ENCODE results near the gene TMEM178B. TPM values are rescaled to one million over a fixed set of nuclear protein-coding genes. Genes with fewer than 3 reads are reported as not detected.

TMEM178B gene
- polyA plus RNA-seq, 1 experiment, result 0.01 TPM

GRCh38 chr7:141286522-141286921 is 212.7 kb downstream of the TMEM178B start:
- H3K9me3 ChIP-seq (ENCODE audit: control insufficient read depth, insufficient read depth, low read length), result peaks cover 18% of the 10 kb centered on the region
- ChIA-PET POLR2A (no interaction called here), CTCF (no interaction called here)
- no peak for DNase-seq (ENCODE audit: low read depth, low spot score)
- TF ChIP-seq, protein P1, sequence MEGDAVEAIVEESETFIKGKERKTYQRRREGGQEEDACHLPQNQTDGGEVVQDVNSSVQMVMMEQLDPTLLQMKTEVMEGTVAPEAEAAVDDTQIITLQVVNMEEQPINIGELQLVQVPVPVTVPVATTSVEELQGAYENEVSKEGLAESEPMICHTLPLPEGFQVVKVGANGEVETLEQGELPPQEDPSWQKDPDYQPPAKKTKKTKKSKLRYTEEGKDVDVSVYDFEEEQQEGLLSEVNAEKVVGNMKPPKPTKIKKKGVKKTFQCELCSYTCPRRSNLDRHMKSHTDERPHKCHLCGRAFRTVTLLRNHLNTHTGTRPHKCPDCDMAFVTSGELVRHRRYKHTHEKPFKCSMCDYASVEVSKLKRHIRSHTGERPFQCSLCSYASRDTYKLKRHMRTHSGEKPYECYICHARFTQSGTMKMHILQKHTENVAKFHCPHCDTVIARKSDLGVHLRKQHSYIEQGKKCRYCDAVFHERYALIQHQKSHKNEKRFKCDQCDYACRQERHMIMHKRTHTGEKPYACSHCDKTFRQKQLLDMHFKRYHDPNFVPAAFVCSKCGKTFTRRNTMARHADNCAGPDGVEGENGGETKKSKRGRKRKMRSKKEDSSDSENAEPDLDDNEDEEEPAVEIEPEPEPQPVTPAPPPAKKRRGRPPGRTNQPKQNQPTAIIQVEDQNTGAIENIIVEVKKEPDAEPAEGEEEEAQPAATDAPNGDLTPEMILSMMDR (IDR thresholded peaks at IDR 0.05; ENCODE audit: low read depth, low read length), result no peak
- no peak overlapping the region for H3K4me3 ChIP-seq (ENCODE audit: low read depth, low read length)
- no peak overlapping the region for H3K27ac ChIP-seq (ENCODE audit: low read depth, low read length)
- no peaks in the 10 kb centered on the region for H3K27me3 ChIP-seq (ENCODE audit: control insufficient read depth, insufficient read depth, low read length)

DNA sequence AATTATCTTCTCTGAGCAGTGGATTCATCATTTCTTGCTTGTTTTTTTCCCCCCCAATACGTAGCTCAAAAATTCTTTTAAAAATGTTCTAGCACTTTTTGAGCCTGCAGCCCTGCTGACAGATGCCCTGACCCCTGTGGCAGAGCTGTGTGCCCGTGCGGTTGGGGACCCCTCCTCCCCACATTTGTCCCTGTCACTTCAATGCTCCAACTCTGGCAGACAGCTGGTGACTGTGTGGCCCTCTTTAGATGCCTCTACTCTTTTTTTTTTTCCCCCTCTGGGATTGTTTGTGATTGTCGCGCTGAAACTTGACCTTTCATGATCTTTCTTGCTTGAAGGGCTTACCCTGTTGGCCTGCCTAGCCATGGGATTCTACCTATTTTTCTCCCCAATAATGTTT is 214.1 kb downstream of the TMEM178B start:
- ChIA-PET POLR2A (no interaction called here), CTCF (no interaction called here)
- no peaks in the 10 kb centered on the region for H3K27me3 ChIP-seq (ENCODE audit: control insufficient read depth, insufficient read depth, low read length)
- no peak overlapping the region for H3K4me3 ChIP-seq (ENCODE audit: low read depth, low read length)
- TF ChIP-seq, protein P1 (IDR thresholded peaks at IDR 0.05; ENCODE audit: low read depth, low read length), result no peak
- peaks cover 21% of the 10 kb centered on the region for H3K9me3 ChIP-seq (ENCODE audit: control insufficient read depth, insufficient read depth, low read length)
- no peak for DNase-seq (ENCODE audit: low read depth, low spot score)
- no peak overlapping the region for H3K27ac ChIP-seq (ENCODE audit: low read depth, low read length)

GRCh38 chr7:141288626-141289025 is 214.8 kb downstream of the TMEM178B start:
- H3K9me3 ChIP-seq (ENCODE audit: control insufficient read depth, insufficient read depth, low read length), result peaks cover 21% of the 10 kb centered on the region
- TF ChIP-seq, protein P1 (IDR thresholded peaks at IDR 0.05; ENCODE audit: low read depth, low read length), result no peak
- H3K27me3 ChIP-seq (ENCODE audit: control insufficient read depth, insufficient read depth, low read length), result no peaks in the 10 kb centered on the region
- DNase-seq (ENCODE audit: low read depth, low spot score), result no peak
- ChIA-PET POLR2A (no interaction called here), CTCF (no interaction called here)
- H3K27ac ChIP-seq (ENCODE audit: low read depth, low read length), result no peak overlapping the region
- H3K4me3 ChIP-seq (ENCODE audit: low read depth, low read length), result no peak overlapping the region

DNA sequence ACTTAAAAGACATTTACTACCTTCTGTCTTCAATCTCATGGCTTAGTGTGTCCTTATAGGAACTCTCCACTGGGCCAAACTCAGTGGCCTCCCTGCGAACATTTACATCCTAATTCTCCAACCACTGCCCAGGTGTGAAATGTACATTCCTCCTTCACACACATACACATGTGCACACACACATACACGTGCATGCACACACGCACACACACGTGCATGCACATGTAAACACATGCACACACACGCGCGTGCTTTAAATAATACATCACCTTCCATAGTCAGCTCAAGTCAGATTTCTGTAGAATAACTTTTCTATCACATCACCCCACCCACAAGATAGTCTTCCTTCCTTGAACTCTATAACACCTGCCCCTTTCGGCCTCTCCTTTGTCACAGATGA is 216.5 kb downstream of the TMEM178B start:
- H3K9me3 ChIP-seq (ENCODE audit: control insufficient read depth, insufficient read depth, low read length), result peaks cover 31% of the 10 kb centered on the region
- no peak overlapping the region for H3K4me3 ChIP-seq (ENCODE audit: low read depth, low read length)
- no peaks in the 10 kb centered on the region for H3K27me3 ChIP-seq (ENCODE audit: control insufficient read depth, insufficient read depth, low read length)
- CTCF ChIA-PET, result no interaction called here
- no peak overlapping the region for H3K27ac ChIP-seq (ENCODE audit: low read depth, low read length)
- POLR2A ChIA-PET, result no interaction called here
- TF ChIP-seq, protein P1 (IDR thresholded peaks at IDR 0.05; ENCODE audit: low read depth, low read length), result no peak
- no peak for DNase-seq (ENCODE audit: low read depth, low spot score)

DNA sequence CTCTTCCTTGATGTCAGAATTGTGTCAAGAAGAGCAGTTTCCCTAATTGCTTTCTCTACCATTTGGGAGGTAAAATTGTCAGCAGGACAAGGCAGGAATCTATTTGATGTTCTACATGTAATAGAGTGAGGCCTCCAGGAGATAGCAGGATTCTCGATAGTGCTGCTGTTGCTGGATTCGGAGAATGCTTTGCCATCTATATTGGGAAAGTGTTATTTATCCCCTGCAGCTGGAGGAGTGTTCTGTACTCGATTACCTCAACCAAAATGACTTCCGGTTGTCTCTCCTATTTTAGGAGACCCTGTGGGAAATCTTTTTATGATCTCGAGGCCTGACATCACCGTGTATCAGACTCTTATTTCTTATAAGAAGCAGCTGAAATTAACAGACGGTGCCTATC is 217.1 kb downstream of the TMEM178B start:
- DNase-seq (ENCODE audit: low read depth, low spot score), result no peak
- POLR2A ChIA-PET, result no interaction called here
- no peaks in the 10 kb centered on the region for H3K27me3 ChIP-seq (ENCODE audit: control insufficient read depth, insufficient read depth, low read length)
- CTCF ChIA-PET, result no interaction called here
- no peak overlapping the region for H3K27ac ChIP-seq (ENCODE audit: low read depth, low read length)
- TF ChIP-seq, protein P1 (IDR thresholded peaks at IDR 0.05; ENCODE audit: low read depth, low read length), result no peak
- H3K4me3 ChIP-seq (ENCODE audit: low read depth, low read length), result no peak overlapping the region
- peaks cover 35% of the 10 kb centered on the region for H3K9me3 ChIP-seq (ENCODE audit: control insufficient read depth, insufficient read depth, low read length)
